HCT116 (cell line): ENCODE measurements around the gene CPT1A. TPM values are rescaled to one million over a fixed set of nuclear protein-coding genes. Genes with fewer than 3 reads are reported as not detected.

Experiments
- ATAC-seq: fragments of 200-7000 bp; cut with Tn5 transposase; 2 replicates; pipeline ENCODE4 v1.9.1; 2020; ENCODE audit warnings: mild to moderate bottlenecking, moderate library complexity
- BruUV-seq: library from RNA; stranded (reverse); fragments of 400-500 nt; replicated peaks from 2 replicates; lab custom pipeline; 2021; lab: Mats Ljungman, UMichigan
- CTCF ChIA-PET: fragments of 300-600 bp; sonication (Branson Sonifier 250); formaldehyde crosslinking; loops from one replicate; lab custom pipeline; 2021; ENCODE audit warnings: antibody characterized with exemption; lab: Charles Lee
- POLR2A ChIA-PET: fragments of 300-600, 350-600 bp; sonication (Branson Sonifier 250); formaldehyde crosslinking; loops from one replicate; lab custom pipeline; 2021; ENCODE audit warnings: antibody characterized with exemption; lab: Charles Lee
- RAD21 ChIA-PET, 2 experiments: fragments of 300-600 bp; sonication (Branson Sonifier 250); formaldehyde crosslinking; loops; one replicate each; lab custom pipeline; 2023; ENCODE audit warnings: low total read pairs in 2 of 2; ENCODE audit not compliant: uncharacterized antibody in 2 of 2, unreplicated experiment in 2 of 2, low non-redundant PET in 1 of 2; lab: Charles Lee
- DNase-seq: peaks from one replicate; pipeline ENCODE4 v3.0.0-alpha.2; 2010; ENCODE audit warnings: low read depth, low spot score
- H2AFZ ChIP-seq: fragments of 200-600 bp; shearing (Covaris generic), sonication (generic); 2 replicates; pipeline ENCODE4 v1.6.1; 2017; ENCODE audit warnings: low read depth, mixed run types, mixed read lengths, antibody characterized with exemption, low read length; ENCODE audit not compliant: poor library complexity, severe bottlenecking
- H3K27ac ChIP-seq: 2 replicates; pipeline ENCODE4 v1.5.1; 2012; ENCODE audit warnings: low read depth, low read length
- H3K27me3 ChIP-seq: fragments of 200-600 bp; sonication (generic); 2 replicates; pipeline ENCODE4 v1.6.1; 2016; ENCODE audit warnings: mixed run types, low read length, mixed read lengths; ENCODE audit not compliant: insufficient read depth
- H3K36me3 ChIP-seq, 2 experiments: fragments of 200-500 bp in 1 of 2; fragments of 200-600 bp in 1 of 2; sonication (Bioruptor generic) in 1 of 2; sonication (generic) in 1 of 2; 2 replicates each; pipeline versions ENCODE4 v1.5.1 to v1.6.1; 2014 to 2016; ENCODE audit warnings: low read length in 2 of 2, inconsistent platforms in 1 of 2, mixed read lengths in 1 of 2, mixed run types in 1 of 2; ENCODE audit not compliant: insufficient read depth in 2 of 2, control insufficient read depth in 1 of 2
- H3K4me1 ChIP-seq, 2 experiments: fragments of 200-600 bp in 1 of 2; sonication (generic) in 1 of 2; 2 replicates each; pipeline versions ENCODE4 v1.5.1 to v1.6.1; 2012 to 2017; ENCODE audit warnings: low read length in 2 of 2, inconsistent platforms in 1 of 2, mild to moderate bottlenecking in 1 of 2, mixed read lengths in 1 of 2, mixed run types in 1 of 2, moderate library complexity in 1 of 2; ENCODE audit not compliant: insufficient read depth in 2 of 2, control insufficient read depth in 1 of 2
- H3K4me2 ChIP-seq: fragments of 200-600 bp; sonication (generic); 2 replicates; pipeline ENCODE4 v1.6.1; 2017; ENCODE audit warnings: mixed run types, low read length, mixed read lengths
- H3K4me3 ChIP-seq, 2 experiments: fragments of 200-600 bp in 1 of 2; sonication (generic) in 1 of 2; replicated peaks in 1 of 2; 2 replicates each; pipeline ENCODE4 v1.5.1; 2011 to 2016; ENCODE audit warnings: low read length in 2 of 2, control low read depth in 1 of 2, low read depth in 1 of 2, mild to moderate bottlenecking in 1 of 2, mixed read lengths in 1 of 2, mixed run types in 1 of 2
- H3K79me2 ChIP-seq: fragments of 200-600 bp; sonication (generic); 2 replicates; pipeline ENCODE4 v1.6.1; 2017; ENCODE audit warnings: mild to moderate bottlenecking, mixed run types, low read length, moderate library complexity, mixed read lengths; ENCODE audit not compliant: insufficient read depth
- H3K9ac ChIP-seq: fragments of 200-600 bp; sonication (generic); 2 replicates; pipeline ENCODE4 v1.6.1; 2016; ENCODE audit warnings: low read length, mixed read lengths
- H3K9me2 ChIP-seq: fragments of 200-600 bp; sonication (generic), shearing (Covaris generic); 2 replicates; pipeline ENCODE4 v1.6.1; 2017; ENCODE audit warnings: mixed run types, mild to moderate bottlenecking, moderate library complexity; ENCODE audit not compliant: insufficient read depth
- H3K9me3 ChIP-seq, 2 experiments: fragments of 200-500 bp in 1 of 2; fragments of 200-600 bp in 1 of 2; sonication (Bioruptor generic) in 1 of 2; sonication (generic) in 1 of 2; 2 replicates each; pipeline ENCODE4 v1.6.1; 2014 to 2017; ENCODE audit warnings: low read length in 2 of 2, mixed read lengths in 2 of 2, inconsistent platforms in 1 of 2, low read depth in 1 of 2, mild to moderate bottlenecking in 1 of 2, mixed run types in 1 of 2, moderate library complexity in 1 of 2; ENCODE audit not compliant: control insufficient read depth in 1 of 2, insufficient read depth in 1 of 2
- H4K20me1 ChIP-seq: fragments of 200-600 bp; sonication (generic), shearing (Covaris generic); 2 replicates; pipeline ENCODE4 v1.6.1; 2017; ENCODE audit warnings: mixed run types, mild to moderate bottlenecking, moderate library complexity; ENCODE audit not compliant: insufficient read depth
- CBX3 ChIP-seq: IDR thresholded peaks from 2 replicates; pipeline ENCODE4 v1.6.1; 2012; ENCODE audit warnings: low read depth
- CEBPB ChIP-seq: IDR thresholded peaks from 2 replicates; pipeline ENCODE4 v1.6.1; 2012; ENCODE audit warnings: low read depth
- EGR1 ChIP-seq: IDR thresholded peaks from 2 replicates; pipeline ENCODE4 v1.6.1; 2012; ENCODE audit warnings: low read depth
- EZH2phosphoT487 ChIP-seq: fragments of 200-600 bp; IDR thresholded peaks from 2 replicates; pipeline ENCODE4 v1.6.1; 2018; ENCODE audit warnings: antibody characterized with exemption, borderline replicate concordance
- FOSL1 ChIP-seq: IDR thresholded peaks from 2 replicates; pipeline ENCODE4 v1.6.1; 2012; ENCODE audit warnings: low read depth
- JUND ChIP-seq: IDR thresholded peaks from 2 replicates; pipeline ENCODE4 v1.6.1; 2012
- POLR2AphosphoS5 ChIP-seq: IDR thresholded peaks from 2 replicates; pipeline ENCODE4 v1.6.1; 2011; ENCODE audit warnings: mild to moderate bottlenecking, low read depth, low read length, moderate library complexity
- RAD21 ChIP-seq: IDR thresholded peaks from 2 replicates; pipeline ENCODE4 v1.6.1; 2012; ENCODE audit warnings: low read depth, mild to moderate bottlenecking
- SIN3A ChIP-seq: IDR thresholded peaks from 2 replicates; pipeline ENCODE4 v1.6.1; 2012; ENCODE audit warnings: low read depth
- SP1 ChIP-seq: IDR thresholded peaks from 2 replicates; pipeline ENCODE4 v1.6.1; 2012; ENCODE audit warnings: low read depth
- SRF ChIP-seq: IDR thresholded peaks from 2 replicates; pipeline ENCODE4 v1.6.1; 2012; ENCODE audit warnings: low read depth
- TCF7L2 ChIP-seq: IDR thresholded peaks from 2 replicates; pipeline ENCODE4 v1.7.0; 2011; ENCODE audit warnings: borderline replicate concordance, inconsistent platforms; ENCODE audit not compliant: insufficient read depth, insufficient read length; ENCODE audit errors: extremely low read depth
- ZFX ChIP-seq: fragments of 450-650 bp; IDR thresholded peaks from 2 replicates; pipeline ENCODE4 v1.6.1; 2017
- ZNF274 ChIP-seq: fragments of 200-500 bp; sonication (Bioruptor generic); IDR thresholded peaks from 2 replicates; pipeline ENCODE4 v1.6.1; 2014; ENCODE audit warnings: mild to moderate bottlenecking, low read depth, low read length, inconsistent platforms
- intact Hi-C: fragments of 100-400 bp; cut with micrococcal nuclease; formaldehyde crosslinking; loops from 2 replicates; pipeline ENCODE4 v1.10.0; 2022
- total RNA-seq: library from RNA; stranded (reverse); gene quantifications from one replicate; pipeline ENCODE4 v1.2.1, GENCODE V29; 2021; ENCODE audit not compliant: unreplicated experiment
- TF ChIP-seq, protein P1 (sequence below): IDR thresholded peaks from 2 replicates; pipeline ENCODE4 v1.6.1; 2011; ENCODE audit warnings: mild to moderate bottlenecking, low read length, moderate library complexity; ENCODE audit not compliant: insufficient replicate concordance; ENCODE audit errors: extremely low read depth
- TF ChIP-seq, protein P2 (sequence below): IDR thresholded peaks from 2 replicates; pipeline ENCODE4 v1.6.1; 2012
- TF ChIP-seq, protein P3 (sequence below): IDR thresholded peaks from 2 replicates; pipeline ENCODE4 v1.6.1; 2012; ENCODE audit warnings: low read depth
- TF ChIP-seq, protein P4 (sequence below), 3 experiments: fragments of 200-600 bp in 1 of 3; sonication (generic) in 1 of 3; IDR thresholded peaks in 2 of 3; conservative IDR thresholded peaks in 1 of 3; 2 replicates each; pipeline ENCODE4 v1.5.1; 2012 to 2017; ENCODE audit warnings: low read depth in 2 of 3, low read length in 2 of 3, antibody characterized with exemption in 1 of 3, borderline replicate concordance in 1 of 3, control low read depth in 1 of 3, mild to moderate bottlenecking in 1 of 3, mixed read lengths in 1 of 3, mixed run types in 1 of 3, moderate library complexity in 1 of 3; ENCODE audit not compliant: insufficient read depth in 1 of 3

The CPT1A gene
- total RNA-seq, 1 experiment from 2014 or later: 54.4 TPM

DNA sequence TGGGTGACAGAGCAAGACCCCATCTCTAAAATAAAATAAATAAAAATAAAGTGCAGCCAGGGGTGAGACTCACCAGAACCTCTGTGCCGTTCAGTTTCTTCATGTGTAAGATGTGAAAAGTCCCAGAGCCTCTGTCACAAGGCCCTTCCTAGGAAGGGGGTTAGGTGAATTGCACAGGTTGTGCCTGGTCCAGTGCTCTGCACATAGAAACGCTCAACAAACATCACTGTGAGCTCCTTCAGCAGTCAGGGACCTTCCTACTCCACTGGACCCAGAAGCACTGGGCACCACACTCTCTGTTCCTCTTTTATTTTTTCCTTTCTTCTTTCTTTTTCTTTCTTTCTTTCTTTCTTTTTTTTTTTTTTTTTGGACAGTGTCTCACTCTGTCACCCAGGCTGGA is 39.6 kb upstream of the CPT1A start:
- Histone ChIP-seq H3K79me2 (no peaks in the 10 kb centered on the region), H3K9me3 (no peaks in the 10 kb centered on the region), H3K4me3 (no peak overlapping the region), H3K4me2 (no peak overlapping the region), H3K9ac (no peak overlapping the region), H3K27ac (no peak overlapping the region), H3K36me3 (no peaks in the 10 kb centered on the region), H2AFZ (no peak overlapping the region), H3K4me1 (peaks cover 0 to 6% of the 10 kb centered on the region in 2 experiments; a peak in 2 of 4 replicates), H4K20me1 (no peaks in the 10 kb centered on the region), H3K27me3 (no peaks in the 10 kb centered on the region), H3K9me2 (no peaks in the 10 kb centered on the region)
- no TSS peak for BruUV-seq
- ChIA-PET RAD21 (no interaction called here), POLR2A (no interaction called here), CTCF (no interaction called here)
- intact Hi-C loops: no loop called here
- ATAC-seq (no peak), DNase-seq (no peak)
- TF ChIP-seq EGR1 (no peak), FOSL1 (no peak), JUND (no peak), TCF7L2 (no peak), ZNF274 (no peak), SP1 (no peak), SRF (no peak), ZFX (no peak), SIN3A (no peak), EZH2phosphoT487 (no peak), CEBPB (no peak), POLR2AphosphoS5 (no peak), RAD21 (no peak), CBX3 (no peak)
- TF ChIP-seq, protein P1, sequence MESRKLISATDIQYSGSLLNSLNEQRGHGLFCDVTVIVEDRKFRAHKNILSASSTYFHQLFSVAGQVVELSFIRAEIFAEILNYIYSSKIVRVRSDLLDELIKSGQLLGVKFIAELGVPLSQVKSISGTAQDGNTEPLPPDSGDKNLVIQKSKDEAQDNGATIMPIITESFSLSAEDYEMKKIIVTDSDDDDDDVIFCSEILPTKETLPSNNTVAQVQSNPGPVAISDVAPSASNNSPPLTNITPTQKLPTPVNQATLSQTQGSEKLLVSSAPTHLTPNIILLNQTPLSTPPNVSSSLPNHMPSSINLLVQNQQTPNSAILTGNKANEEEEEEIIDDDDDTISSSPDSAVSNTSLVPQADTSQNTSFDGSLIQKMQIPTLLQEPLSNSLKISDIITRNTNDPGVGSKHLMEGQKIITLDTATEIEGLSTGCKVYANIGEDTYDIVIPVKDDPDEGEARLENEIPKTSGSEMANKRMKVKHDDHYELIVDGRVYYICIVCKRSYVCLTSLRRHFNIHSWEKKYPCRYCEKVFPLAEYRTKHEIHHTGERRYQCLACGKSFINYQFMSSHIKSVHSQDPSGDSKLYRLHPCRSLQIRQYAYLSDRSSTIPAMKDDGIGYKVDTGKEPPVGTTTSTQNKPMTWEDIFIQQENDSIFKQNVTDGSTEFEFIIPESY: no peak
- TF ChIP-seq, protein P2, sequence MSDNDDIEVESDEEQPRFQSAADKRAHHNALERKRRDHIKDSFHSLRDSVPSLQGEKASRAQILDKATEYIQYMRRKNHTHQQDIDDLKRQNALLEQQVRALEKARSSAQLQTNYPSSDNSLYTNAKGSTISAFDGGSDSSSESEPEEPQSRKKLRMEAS: no peak
- TF ChIP-seq, protein P3, sequence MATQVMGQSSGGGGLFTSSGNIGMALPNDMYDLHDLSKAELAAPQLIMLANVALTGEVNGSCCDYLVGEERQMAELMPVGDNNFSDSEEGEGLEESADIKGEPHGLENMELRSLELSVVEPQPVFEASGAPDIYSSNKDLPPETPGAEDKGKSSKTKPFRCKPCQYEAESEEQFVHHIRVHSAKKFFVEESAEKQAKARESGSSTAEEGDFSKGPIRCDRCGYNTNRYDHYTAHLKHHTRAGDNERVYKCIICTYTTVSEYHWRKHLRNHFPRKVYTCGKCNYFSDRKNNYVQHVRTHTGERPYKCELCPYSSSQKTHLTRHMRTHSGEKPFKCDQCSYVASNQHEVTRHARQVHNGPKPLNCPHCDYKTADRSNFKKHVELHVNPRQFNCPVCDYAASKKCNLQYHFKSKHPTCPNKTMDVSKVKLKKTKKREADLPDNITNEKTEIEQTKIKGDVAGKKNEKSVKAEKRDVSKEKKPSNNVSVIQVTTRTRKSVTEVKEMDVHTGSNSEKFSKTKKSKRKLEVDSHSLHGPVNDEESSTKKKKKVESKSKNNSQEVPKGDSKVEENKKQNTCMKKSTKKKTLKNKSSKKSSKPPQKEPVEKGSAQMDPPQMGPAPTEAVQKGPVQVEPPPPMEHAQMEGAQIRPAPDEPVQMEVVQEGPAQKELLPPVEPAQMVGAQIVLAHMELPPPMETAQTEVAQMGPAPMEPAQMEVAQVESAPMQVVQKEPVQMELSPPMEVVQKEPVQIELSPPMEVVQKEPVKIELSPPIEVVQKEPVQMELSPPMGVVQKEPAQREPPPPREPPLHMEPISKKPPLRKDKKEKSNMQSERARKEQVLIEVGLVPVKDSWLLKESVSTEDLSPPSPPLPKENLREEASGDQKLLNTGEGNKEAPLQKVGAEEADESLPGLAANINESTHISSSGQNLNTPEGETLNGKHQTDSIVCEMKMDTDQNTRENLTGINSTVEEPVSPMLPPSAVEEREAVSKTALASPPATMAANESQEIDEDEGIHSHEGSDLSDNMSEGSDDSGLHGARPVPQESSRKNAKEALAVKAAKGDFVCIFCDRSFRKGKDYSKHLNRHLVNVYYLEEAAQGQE: no peak
- TF ChIP-seq, protein P4, sequence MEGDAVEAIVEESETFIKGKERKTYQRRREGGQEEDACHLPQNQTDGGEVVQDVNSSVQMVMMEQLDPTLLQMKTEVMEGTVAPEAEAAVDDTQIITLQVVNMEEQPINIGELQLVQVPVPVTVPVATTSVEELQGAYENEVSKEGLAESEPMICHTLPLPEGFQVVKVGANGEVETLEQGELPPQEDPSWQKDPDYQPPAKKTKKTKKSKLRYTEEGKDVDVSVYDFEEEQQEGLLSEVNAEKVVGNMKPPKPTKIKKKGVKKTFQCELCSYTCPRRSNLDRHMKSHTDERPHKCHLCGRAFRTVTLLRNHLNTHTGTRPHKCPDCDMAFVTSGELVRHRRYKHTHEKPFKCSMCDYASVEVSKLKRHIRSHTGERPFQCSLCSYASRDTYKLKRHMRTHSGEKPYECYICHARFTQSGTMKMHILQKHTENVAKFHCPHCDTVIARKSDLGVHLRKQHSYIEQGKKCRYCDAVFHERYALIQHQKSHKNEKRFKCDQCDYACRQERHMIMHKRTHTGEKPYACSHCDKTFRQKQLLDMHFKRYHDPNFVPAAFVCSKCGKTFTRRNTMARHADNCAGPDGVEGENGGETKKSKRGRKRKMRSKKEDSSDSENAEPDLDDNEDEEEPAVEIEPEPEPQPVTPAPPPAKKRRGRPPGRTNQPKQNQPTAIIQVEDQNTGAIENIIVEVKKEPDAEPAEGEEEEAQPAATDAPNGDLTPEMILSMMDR (IDR thresholded peaks at IDR 0.05 in 2 of 3, conservative IDR thresholded peaks at IDR 0.05 in 1 of 3; ENCODE audit: borderline replicate concordance in 1 of 3, insufficient read depth in 1 of 3, low read depth in 2 of 3, low read length in 2 of 3): no peak
